ENCODE data around the gene SLC38A5. TPM values are rescaled to one million over a fixed set of nuclear protein-coding genes. Genes with fewer than 3 reads are reported as not detected.

SLC38A5 gene
- 0.08 to 0.24 TPM (median 0.18 TPM) in 4 of 5 replicates, not detected in the other for total RNA-seq (2022; extraction: Qiagen RNA extraction)

DNA sequence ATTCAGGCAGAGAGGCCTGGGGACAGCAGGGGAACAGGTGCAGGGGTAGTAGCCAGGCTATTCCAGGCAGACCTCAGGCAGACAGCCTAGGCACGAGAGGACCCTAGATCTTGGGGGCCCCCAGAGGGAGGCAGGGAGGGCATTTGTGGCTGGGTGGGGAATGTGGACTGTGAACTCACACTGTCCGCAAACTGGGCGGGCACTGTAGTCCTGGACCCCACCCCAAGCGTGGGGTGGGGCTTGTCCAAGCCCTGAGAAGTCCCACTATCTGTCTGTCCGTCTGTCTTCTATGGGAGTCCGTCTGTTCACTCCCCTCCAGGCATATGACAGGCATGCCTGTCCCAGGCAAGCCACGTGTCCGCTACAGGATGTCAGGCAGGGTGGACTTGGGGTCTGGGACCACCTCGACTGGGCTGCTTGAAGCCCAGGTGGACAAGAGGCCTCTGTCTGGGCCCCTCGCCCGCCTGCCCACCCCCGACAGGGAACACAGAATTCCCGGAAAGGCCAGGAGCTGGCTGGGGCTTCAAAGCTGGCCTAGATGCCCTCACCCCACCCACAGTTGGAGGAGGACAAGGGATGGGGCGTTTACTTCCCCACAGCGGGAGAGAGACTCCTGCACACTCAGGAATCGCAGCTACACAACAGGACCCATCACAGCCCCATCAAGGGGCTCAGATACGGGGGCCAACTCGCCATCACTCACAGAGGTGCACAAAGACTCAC is at the start of gene SLC38A5:
TSS of gene SLC38A5 (minus strand) at position 151 of the 723 bp plus-strand sequence. CDS start 2,336 bp downstream, outside the sequence.

DNA sequence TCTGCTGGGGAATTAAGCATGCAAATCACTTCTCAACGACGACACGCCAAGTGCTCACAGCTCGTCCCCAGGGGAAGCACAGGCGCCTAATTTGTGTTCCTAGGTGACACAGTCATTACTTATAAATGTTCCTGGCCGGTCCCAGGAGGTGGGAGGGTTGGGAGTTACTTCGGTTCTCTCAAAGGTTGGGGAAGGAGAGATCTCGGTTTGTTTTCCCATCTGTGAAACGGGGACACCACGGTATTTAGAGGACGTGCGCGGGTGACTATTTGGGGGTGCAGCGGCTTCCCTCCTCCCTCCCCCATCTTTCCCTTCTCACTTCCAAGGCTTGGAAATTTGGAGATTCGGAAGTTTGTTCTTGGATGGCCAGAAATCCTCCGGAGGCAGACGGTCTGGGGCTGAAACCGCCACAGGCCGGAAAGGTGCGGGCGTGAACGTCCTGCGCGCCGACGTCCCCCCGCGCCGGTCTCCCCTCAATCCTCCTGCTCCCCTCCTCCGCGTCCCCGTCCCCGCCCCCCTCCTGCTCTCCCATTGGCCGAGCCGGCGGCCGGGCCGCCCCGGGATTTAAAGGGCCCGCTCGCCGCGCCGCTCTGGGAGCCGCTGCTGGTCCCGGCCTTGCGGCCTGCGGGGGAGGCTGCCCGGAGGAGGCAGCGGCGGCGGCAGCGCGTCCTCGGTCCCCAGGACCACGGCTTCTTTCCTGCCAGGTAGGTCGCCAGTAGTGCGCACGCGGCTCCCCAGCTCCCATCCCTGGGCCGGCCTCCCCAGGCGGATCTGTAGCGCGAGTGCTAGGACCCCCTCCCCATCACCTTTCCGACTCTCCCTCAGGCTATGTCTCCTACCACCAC is 38.6 kb upstream of the SLC38A5 start, which contains the start of gene PORCN:
TSS of gene PORCN (plus strand) at position 593 of the 845 bp plus-strand sequence. CDS start 829 bp downstream, outside the sequence.

DNA sequence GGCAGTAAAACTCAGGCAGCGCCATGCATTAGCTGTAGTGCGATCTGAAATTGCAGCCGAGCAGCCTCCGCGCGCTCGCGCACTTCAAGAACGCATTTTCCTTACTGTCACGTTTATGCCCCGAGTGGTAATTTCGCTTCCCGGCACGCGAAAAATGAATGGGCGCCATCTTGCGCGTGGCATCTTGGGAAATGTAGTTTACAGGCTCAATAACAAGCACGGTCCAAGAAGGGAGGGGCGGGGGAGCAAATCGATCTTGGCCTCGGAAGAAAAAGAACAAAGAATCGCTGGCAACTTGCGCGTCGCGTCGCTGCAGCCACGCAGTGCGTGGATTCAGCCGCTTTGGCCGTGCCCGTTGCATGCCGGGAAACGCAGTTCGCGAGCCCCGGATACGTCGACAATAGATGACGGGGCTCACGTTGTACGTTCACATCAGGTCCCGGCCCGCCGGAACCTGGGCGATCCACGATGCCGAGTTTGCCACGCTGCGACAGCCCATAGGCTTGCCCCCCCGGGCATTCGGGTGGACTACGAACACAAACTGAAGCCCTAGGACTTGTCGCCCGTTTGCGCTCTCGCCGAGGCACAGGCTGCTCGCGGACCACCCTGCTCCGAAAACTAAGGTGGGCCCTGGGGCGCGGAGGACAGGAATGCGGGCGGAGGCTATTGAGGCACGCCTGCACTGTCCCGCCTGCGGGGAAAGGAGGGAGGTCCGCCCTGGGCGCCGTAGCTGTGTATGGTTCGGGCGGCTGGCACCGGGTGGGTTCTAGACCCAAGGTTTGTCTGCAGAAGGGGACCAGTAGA is 5.9 kb upstream of the SLC38A5 start, which contains the start of gene FTSJ1:
TSS of gene FTSJ1 (plus strand) at position 426 of the 804 bp plus-strand sequence. CDS start 1,849 bp downstream, outside the sequence.

DNA sequence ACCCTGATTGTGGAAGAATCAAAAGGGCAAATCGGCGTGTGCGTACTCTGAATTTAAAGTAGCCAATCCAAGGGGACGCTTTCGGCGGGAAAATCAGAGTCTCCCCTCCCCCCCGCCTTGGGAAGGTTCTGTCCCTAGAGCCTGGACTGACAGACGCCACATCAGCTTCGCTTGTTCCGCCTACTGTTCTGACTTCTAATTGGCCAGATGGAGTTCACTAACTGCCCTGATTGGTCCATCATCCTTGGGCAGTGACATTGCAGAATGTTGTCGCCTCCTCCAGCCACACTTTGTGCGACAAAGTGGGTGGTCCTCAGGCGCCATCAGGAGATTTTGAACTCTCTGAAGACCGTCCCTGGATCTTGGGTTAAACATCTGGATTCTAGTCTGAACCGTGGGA is 58.2 kb downstream of the SLC38A5 start, which contains the start of gene SSX4B:
TSS of gene SSX4B (minus strand) at position 101 of the 400 bp plus-strand sequence. CDS start 588 bp downstream, outside the sequence.

Other genes with a start within 250 kb of the SLC38A5 start
- not detected in 5 replicates for gene SSX1, start 214.9 kb downstream of the SLC38A5 start, total RNA-seq (2022; extraction: Qiagen RNA extraction)
- not detected in 5 replicates for gene SSX3, start 113.6 kb downstream of the SLC38A5 start, total RNA-seq (2022; extraction: Qiagen RNA extraction)
- not detected in 5 replicates for gene SSX4, start 86.7 kb downstream of the SLC38A5 start, total RNA-seq (2022; extraction: Qiagen RNA extraction)
- not detected in 5 replicates for gene SSX4B, start 58.3 kb downstream of the SLC38A5 start, total RNA-seq (2022; extraction: Qiagen RNA extraction)
- gene FTSJ1, start 5.9 kb upstream of the SLC38A5 start, total RNA-seq (2022; extraction: Qiagen RNA extraction): 66.2 to 74.4 TPM (median 71.2 TPM) in 5 replicates
- gene PORCN, start 38.7 kb upstream of the SLC38A5 start, total RNA-seq (2022; extraction: Qiagen RNA extraction): 14.2 to 17.5 TPM (median 15.9 TPM) in 5 replicates
- 126 to 150 TPM (median 136 TPM) in 5 replicates for gene EBP, start 51.5 kb upstream of the SLC38A5 start, total RNA-seq (2022; extraction: Qiagen RNA extraction)
- 11.0 to 14.9 TPM (median 13.3 TPM) in 5 replicates for gene TBC1D25, start 69.5 kb upstream of the SLC38A5 start, total RNA-seq (2022; extraction: Qiagen RNA extraction)
- 309 to 586 TPM (median 363 TPM) in 5 replicates for gene RBM3, start 104.2 kb upstream of the SLC38A5 start, total RNA-seq (2022; extraction: Qiagen RNA extraction)
- 60.8 to 87.8 TPM (median 79.6 TPM) in 5 replicates for gene WDR13, start 127.2 kb upstream of the SLC38A5 start, total RNA-seq (2022; extraction: Qiagen RNA extraction)
- 0.30 to 0.42 TPM (median 0.36 TPM) in 4 of 5 replicates, not detected in the other for gene WAS, start 213.5 kb upstream of the SLC38A5 start, total RNA-seq (2022; extraction: Qiagen RNA extraction)
- gene SUV39H1, start 226.5 kb upstream of the SLC38A5 start, total RNA-seq (2022; extraction: Qiagen RNA extraction): 20.5 to 25.3 TPM (median 24.6 TPM) in 5 replicates